NCI-H510A (cell line): ENCODE measurements around the gene MKX.

ENCODE experiments used
- DNase-seq: peaks from one replicate; lab custom pipeline; 2025; lab: John Stamatoyannopoulos, UW

MKX gene

DNA sequence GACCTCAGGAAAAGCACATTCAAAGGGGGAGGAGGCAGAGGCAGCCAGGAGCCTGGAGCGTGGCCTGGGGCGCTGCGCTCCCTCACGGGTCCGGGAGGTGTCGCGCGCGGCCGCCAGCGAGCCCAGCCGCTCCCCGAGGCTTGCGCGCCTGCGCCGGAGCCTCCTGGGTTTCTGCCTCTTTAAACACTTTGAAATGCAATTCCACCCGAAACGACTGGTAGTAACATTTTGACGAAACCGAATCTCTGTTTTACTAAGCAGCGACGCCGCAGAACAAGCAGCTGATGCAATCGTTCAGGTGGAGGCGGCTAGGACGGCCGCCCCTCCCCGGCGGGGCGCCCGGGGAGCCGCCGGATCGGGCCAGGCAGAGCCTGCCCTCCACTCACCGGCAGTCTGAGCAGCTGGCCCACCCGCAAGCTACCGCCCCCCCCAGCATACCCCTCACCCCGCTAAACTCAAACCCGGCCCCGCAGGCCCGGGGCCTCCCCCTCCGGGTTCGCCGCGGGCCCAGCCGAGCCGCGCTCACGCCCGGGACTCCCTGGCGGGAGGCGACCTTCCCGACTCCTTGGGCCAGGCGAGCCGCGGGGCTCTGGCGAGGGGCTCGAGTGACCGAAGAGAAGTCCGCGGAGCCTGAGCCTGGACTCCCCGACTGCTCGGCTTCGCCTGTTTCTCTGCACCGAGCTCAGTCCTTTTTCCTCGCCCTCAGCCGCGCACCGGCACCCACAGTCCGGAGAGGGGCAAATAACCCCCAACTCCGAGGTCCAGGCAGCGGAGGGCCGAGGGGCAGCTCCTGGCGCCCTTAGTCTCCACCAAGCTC lies 3.2 kb downstream of the MKX start:
- DNase-seq = peak; percentile 48

DNA sequence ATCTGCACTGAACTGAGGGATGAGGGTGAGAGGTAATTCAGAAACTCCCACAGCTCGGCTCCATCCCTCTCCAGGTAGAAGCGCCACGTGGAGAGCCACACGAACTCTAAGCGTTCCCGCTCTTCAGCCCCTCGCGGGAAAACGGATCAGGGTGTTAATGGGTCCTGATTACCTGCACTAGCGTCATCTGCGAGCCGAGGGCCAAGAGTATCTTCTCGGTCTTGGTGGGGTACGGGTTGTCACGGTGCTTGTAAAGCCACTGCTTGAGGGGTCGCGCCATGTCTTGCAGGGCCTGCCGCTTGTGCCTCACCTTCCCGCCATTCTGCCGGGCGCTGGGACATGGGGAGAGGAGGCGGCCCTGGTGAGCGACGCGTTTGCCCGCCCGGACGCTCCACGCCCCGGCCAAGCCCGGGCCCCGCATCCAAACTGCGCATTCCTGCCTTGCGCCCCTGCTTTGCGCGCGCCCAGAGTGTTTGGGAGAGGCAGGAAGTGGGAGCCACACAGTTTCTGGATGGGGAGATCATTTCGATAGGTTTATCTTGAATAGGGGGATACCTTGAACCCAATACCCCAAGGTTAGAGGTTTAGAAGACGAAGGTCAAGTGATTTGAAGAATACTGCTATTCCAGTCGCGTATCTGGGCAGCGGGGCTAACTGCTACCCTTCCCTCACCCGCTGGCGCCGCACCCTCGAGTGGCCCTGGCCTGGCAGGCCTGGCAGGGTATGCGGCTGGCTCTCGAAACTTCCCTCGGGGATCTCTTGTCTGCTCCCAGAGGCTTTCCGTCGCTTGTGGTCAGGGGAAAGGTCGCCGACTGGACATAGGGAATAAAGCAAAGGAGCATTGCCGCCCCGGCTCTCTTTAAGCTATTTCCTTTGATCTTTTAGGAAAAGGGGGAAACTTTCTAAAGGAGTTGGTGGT lies 4.2 kb downstream of the MKX start:
- no peak for DNase-seq

DNA sequence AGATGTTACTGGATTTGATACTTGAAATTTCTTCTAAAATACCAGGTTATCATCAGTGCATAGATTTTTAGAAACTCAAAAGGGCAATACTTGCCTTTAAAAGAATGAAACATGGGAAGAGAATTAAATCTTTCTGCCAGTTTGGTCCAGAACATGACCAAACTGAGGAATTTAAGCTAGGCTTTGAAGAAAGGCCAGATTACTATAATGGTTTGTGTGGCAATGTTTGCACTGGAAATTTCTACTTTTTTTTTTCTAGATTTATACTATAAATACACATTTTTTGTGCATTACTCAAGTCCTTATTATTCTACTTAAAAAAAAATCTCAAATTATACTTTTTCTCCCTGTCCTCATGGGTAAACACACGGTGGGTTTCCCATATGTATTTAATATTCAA lies 9.2 kb downstream of the MKX start:
- no peak for DNase-seq

DNA sequence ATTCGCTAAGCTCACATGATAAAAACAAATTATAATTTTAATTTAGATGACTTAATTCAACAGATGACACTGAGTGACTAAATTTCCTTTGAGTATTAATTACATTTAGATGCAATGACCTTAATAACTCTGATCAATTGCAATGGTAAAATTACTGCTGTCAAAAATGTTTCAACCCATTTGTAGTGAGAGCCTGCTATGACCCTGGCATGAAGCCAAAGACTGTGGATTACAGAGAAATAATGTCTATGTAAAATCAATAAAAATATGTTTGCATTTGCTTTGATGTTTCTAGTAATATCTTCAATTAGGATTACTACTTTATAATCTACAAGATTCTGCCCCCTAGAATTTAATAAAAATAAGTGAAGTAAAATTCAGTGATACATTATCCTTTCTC lies 15.6 kb downstream of the MKX start:
- no peak for DNase-seq

DNA sequence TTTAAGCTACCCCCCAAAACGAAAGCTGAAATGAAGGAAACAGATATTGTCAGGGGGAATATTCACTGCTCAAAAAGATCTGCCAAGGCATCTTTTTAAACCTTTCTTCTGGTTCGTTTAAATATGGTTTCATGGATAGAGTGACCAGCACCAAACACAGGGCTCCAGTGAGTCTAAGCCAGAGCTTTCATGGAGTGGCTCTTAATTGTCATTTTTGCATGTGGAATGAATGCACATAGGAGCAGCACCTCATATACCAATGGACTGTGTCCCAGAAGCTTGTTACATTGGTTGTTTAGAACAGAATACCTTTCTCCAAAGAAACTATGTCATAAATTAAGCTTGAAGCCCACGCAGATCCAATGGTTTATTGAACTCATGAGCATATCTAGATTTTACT lies 17.3 kb downstream of the MKX start:
- no peak for DNase-seq

DNA sequence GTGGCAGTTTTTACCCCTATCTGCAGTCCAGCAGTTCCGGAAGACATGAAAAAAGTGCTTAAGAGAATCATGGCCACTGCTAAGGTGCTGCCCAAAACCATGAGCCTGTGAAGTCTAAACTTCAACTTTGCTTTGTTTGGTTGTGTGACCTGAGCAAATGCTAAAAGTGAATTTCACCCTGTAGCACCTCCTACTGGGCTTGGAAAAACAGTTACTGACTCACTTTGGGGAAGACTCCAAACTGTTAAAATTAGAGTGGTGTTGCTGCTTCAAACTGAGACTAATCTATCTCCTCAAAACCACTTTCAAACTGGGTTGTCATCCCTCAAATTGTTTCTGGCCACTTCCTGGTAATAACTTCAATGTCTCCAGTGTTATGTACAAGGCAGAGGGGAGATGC lies 21.3 kb downstream of the MKX start:
- no peak for DNase-seq

DNA sequence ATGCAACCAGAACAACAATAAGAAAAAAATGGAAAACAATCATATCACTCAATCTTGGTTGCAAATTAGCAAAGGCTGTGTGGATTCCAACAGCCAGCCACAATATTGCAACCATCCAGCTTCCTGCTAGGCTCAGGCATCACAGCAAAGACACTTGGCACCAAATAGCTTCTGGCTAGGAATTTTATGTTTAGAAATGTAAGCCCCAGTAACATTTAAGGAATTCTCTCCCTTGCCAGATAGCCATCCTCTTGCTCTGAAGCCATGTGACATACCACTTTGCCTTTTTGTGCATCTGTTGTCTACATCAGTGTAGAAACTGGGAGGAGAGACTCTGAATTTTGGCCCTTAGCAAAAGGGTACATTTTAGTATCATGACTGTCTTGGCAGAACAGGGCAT lies 22.2 kb downstream of the MKX start:
- DNase-seq = no peak

DNA sequence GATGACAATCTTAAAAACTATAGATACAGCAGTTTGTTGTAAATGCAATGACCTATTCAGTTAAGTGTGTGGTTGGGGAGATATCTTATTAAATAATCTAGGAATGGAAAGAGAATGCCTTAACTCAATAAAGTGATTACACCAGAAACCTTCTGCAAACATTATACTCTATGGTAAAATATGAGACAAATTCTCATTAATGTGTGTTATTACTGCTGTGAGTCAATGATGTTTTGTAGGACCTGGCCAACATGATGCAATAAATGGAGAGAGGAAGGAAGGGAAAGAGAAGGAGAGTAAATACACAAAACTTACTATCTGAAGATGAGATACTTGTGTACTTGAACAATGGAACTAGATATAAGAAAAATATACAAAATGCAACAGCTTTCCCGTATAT lies 25.1 kb downstream of the MKX start:
- DNase-seq = no peak

DNA sequence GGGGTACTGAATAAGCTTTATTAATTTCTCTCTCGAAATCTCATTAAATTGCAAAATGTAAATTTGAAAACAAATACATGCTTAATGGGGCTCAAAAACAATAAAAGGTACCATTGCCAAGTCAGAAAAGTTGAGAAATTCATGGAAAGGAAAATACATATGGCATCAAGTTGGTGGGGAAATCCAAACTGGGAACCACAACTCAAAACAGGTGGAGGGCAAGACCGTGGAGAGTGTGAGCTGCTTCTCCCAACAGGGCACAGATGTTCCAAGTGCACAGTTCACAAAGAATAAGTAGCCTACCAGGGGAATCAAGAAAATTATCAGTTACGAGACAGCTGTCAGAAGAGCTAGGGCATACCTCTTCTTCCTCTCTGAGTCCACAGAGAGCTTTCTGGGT lies 26.6 kb downstream of the MKX start:
- DNase-seq = no peak

DNA sequence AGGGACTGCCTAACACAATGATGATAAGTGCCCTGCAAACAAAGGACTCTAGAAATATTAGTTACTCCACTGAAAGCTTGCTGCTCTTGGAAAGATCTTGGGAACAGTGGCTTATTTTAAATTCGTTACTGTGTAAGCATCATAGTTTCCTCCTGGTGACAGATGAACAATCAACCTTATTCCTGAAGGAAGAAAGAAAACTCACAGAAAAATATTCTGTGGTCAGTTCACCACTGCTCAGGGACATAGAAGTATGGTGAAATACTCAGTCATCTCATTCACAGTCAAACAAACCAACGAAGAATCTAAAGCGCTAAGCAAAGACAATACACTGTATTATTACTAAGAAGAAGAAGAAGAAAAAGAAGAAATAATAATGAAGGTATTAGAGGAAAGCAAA lies 27.8 kb downstream of the MKX start:
- no peak for DNase-seq

DNA sequence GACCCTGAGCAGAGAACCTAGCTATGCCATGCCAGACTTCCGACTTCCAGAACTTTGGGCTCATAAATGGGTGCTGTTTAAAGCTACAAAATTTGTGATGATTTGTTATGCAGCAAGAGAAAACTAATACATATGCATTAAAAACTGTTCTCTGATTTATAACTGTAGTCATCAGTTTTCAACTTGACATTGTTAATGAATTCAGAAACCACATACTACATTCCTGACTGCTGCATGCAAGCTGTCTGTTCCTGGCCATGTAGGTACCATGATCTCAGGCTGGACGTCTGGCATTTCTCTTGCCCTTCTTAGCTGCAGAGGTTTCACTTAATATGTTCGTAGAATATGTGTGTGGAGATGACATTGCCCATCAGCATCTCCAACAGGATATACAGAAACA lies 28.4 kb downstream of the MKX start:
- DNase-seq = no peak

DNA sequence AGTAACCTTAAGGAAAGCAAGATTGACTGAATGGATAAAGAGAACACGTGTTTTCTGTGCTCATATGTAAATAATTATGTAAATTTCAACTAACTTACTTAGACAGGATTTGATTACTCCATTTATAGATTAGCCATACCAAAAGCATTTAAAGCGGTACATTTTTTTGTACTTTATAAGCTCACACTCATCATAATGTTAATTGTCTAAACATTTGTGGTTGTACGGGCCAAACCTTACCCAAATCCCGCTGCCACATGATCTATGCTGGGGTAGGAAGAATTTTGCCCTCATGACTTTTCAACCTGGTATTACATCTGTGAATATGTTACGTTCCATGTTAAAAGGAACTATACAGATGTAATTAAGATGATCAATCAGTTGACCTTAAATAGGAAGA lies 29.1 kb downstream of the MKX start:
- DNase-seq = no peak

DNA sequence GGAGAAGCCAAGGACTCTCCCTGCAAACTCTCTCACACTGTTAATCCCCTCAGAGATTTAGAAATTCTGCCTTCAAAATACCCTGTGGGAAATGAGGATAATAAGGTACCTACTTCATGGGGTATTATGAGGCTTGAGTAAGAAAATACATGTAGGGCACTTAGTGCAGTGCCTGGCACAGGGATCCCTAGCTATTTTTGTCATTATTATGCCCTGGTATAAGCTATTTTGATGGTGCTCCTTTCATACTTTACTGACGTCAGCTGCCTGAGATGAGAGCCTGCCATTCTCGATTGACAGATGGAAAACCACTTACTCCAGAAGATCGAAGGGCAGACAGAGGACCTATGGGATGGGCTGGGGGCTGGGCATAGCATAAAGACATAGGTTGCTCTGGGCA lies 30.1 kb downstream of the MKX start:
- no peak for DNase-seq

DNA sequence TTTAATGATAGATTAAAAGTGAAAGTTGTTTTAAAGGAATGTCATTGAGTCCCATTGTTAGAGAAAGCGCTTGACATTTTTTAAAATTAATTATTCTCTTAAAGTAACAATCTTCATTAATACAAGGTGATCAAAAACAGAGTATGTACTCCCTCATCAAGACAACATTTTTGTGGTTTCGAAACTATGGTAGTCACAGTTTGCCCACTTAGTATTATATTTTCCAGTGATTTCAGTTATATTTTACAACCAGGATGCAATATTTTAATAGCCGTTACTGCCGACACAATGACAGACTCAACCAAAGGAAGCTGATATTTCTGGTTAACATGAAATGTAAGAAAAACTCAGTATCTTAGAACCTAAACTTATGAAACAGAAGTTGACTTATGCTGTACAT lies 31.3 kb downstream of the MKX start:
- no peak for DNase-seq

DNA sequence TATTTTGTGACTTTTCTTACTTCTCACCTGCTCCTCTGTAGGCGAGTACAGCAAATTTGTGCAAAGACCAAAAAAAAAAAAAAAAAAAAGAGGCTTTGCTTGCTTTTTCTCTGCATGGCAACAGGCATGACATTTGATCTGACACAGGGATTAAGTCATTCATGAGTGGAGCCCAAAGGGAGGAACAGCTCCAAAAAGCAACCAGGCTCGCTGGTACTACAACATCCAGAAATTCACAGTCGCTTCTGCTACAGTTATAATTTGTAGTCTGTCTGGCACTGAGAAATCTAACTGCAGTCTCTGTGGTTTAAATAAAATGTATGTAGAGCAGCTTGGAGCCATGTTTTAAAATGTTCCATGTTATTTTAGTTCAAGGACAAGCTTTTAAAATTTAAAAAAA lies 31.7 kb downstream of the MKX start:
- no peak for DNase-seq

DNA sequence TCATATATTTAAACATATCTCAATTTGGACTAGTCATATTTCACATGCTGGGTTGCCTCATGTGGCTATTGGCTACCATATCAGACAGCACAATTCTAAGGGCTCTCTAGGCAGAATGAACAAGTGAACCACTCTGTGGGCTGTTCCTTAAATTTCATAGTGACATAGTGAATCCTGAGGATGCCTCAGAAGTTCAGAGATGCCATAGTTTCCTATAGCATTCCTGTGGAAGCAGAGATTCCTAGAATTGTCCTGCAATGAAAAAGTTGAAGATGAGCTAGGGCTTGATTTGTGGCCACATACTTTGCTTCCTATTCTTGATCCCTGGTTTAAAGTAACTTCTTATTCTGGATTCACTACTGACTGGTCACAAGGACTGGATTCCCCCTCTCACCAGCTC lies 35.6 kb downstream of the MKX start:
- no peak for DNase-seq

DNA sequence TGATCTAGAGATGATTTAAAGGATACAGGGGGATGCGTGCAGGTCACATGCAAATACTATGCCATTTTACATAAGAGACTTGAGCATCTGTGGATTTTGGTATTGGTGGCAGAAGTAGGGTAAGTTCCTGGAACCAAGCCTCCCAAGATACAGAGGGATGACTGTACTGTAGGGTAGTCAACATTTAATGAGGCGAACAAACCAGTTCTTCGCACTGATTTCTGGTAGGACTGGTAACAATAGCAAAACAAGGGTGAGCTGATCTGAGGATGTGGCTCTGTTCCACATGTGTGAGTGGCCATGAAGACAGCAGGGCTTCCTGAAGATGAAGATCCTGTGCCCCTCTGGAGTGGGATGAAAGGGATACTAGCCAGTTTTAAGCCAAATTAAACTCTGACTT lies 36.3 kb downstream of the MKX start:
- DNase-seq = no peak

DNA sequence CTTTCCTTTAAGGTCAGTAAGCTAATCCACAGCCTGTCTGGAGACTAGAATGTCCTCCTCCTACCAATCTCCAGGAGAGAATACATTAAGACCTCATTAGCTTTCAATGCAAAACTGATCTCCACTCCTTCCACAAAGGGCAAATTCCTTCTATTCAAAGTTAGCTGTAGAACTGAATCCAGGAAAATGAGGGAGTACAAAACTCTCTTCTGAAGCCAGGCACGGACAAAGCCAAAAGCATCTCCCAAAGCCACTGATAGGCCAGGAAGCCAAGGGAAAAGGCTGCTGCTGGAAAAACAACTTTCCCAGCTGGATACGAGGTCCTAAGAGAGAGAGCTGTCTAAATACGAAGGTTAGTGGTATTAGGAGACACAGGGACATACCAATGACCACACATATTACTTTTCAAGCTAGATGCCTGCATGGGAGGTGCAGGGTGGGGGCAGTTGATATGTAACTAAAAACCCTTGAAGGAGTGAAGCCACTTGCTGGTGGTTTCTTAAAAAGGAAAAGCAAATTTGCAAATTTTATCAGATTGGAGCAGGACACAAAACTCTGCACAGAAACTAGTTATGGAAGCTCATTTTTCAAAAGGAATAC lies 43.6 kb downstream of the MKX start:
- no peak for DNase-seq

DNA sequence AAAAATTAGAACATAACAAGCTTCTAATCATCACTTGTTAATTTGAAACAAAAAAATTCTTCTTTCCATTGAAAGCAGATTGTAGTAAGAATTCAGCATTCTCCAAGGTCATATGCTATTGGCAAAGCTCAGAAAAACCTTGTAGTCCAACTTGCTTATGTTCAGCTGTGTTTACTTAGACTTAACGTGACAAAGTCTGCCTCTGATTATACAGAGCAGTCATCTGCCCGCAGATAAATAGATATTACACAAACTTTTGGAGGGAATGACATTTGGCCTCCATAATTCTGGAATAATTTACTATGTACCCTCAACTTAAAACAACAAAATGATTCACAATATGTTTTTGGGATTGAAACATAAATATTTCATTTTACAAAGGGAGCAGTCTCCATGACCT lies 45.8 kb downstream of the MKX start:
- DNase-seq = no peak

DNA sequence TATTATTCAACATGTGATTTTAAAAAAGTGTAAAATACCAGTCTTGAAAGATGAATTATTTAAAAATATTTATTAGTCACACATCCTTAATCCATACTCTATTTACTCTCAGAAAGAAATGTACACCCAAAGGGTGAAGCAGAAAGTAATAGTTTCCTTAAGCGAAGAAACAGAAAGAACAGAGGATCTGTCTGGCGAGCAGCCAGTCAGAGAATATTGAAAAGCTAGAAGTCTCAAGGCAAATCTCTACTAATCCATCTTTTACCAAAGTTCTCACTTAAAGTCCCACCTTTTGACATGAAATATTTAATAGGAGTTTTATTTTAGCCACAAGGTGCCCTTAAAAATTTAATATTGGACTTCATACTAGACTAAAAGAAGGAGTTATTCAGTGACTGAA lies 46.7 kb downstream of the MKX start:
- DNase-seq = no peak

DNA sequence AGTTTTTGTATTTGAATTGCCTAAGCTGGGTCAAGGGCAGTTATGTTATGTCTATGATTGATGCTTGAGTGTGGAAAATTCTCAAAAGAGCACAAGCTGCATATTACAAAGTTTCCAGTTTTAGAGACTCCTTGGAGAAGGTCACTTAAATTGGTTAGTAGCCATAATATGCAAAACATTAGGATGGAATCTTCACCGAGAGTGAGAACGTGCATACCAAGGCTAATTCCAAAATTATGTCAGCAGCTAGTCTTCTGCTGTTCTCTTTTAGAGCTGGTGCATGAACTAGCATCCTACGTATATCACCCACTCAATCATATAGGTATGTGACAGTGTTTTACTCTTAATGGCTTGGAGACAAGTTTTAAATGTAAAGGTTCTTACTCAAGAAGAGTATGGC lies 49.2 kb downstream of the MKX start:
- no peak for DNase-seq

DNA sequence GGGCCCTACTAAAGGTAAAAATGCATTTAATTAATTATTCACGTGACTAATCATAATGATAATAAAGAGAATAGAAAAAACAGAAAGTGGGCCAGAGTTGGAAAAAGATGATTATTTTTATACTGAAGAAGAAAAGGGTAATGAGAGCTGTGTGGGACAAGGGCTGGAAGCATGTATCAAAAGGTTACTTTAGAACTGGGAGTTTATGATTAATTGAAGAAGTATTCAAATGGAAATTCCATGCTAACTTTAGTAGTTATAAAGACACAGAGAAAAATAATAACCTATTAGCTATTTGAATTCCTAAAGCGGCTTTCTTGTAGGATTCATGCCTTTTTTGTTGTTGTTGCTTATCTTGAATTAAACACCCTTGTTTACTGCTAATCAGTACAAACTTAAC lies 49.9 kb downstream of the MKX start:
- DNase-seq = no peak

DNA sequence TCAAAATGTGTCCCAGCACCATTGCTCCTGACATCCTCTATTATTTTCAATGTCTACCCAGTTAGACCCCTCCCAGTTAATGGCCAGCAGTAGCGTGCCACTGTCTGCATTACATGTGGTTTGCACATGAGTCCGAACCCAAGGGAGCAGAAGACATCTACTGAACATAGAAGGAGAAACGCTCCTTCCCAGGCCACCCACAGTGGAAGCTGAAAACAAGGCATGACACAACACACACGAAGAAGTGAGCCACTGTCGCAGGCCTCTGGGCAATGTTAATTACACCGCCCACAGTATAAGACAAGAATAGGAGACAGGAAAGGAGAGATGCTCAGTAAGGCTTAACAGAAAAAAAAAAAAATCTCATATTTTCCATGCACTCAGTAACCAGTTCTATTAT lies 50.5 kb downstream of the MKX start:
- DNase-seq = no peak
